Naive thymus-derived CD8-positive, alpha-beta T cell (primary cell): Measurements from ENCODE around the gene CSTF2T. TPM values are rescaled to one million over a fixed set of nuclear protein-coding genes. Genes with fewer than 3 reads are reported as not detected.

Experiments
- ATAC-seq, 2 donors: fragments of 150-1000 bp; cut with Tn5 transposase in 1 of 2; sonication (Bioruptor Pico), chemical (Tn5 transposase) in 1 of 2; 1 replicate in 1 of 2; 2 replicates in 1 of 2; pipeline ENCODE4 v1.10.0; 2021; ENCODE audit warnings: mild to moderate bottlenecking in 2 of 2, moderate library complexity in 2 of 2
- POLR2A ChIA-PET: fragments of 350-600 bp; sonication (Branson Sonifier 250); formaldehyde crosslinking; loops from one replicate; lab custom pipeline; 2021; ENCODE audit warnings: antibody characterized with exemption; lab: Charles Lee
- DNase-seq, 10 donors: peaks; one replicate each; pipeline versions ENCODE4 v3.0.0 to v3.0.0-alpha.2; 2020 to 2022
- H3K27ac Mint-ChIP-seq, 10 donors: one replicate each; pipeline ENCODE4 v1.8.0; 2020 to 2022; ENCODE audit warnings: mild to moderate bottlenecking in 10 of 10, mixed read lengths in 10 of 10, moderate library complexity in 4 of 10, inconsistent platforms in 1 of 10
- H3K27me3 Mint-ChIP-seq, 5 donors: one replicate each; pipeline ENCODE4 v1.8.0; 2021 to 2022; ENCODE audit warnings: mixed read lengths in 5 of 5
- H3K36me3 Mint-ChIP-seq, 3 donors: one replicate each; pipeline ENCODE4 v1.8.0; 2020 to 2022; ENCODE audit warnings: mixed read lengths in 3 of 3, mild to moderate bottlenecking in 2 of 3, inconsistent platforms in 1 of 3
- H3K4me1 Mint-ChIP-seq, 4 donors: one replicate each; pipeline ENCODE4 v1.8.0; 2021 to 2022; ENCODE audit warnings: mixed read lengths in 4 of 4
- H3K4me3 Mint-ChIP-seq, 10 donors: one replicate each; pipeline ENCODE4 v1.8.0; 2020 to 2022; ENCODE audit warnings: mild to moderate bottlenecking in 10 of 10, mixed read lengths in 10 of 10, moderate library complexity in 6 of 10, inconsistent platforms in 1 of 10
- H3K9me3 Mint-ChIP-seq, 9 donors: one replicate each; pipeline ENCODE4 v1.8.0; 2020 to 2022; ENCODE audit warnings: mixed read lengths in 9 of 9, mild to moderate bottlenecking in 3 of 9, inconsistent platforms in 1 of 9, moderate library complexity in 1 of 9
- polyA plus RNA-seq, 3 donors: library from polyadenylated mRNA; unstranded; fragments of 300-500 nt; fragmentation: Illumina TruSeq; gene quantifications; one replicate each; pipeline ENCODE4 v1.2.3, GENCODE V29; 2021
- total RNA-seq, 8 experiments: library from RNA in 2 of 8; stranded (reverse) in 2 of 8; gene quantifications; one replicate each; pipeline ENCODE4 v1.2.3 and lab custom pipeline; 2021 to 2026

Gene CSTF2T
- total and polyA plus RNA-seq, 5 experiments from 2014 or later: 14.0 to 38.4 (median 16.9) TPM

GRCh38 chr10:51667678-51668335 lies 31.6 kb downstream of the CSTF2T start:
- DNase-seq (no peak), ATAC-seq (no peak)
- peaks cover 2 to 15% (median 10%) of the 10 kb centered on the region in 5 donors for H3K27me3 Mint-ChIP-seq
- no peaks in the 10 kb centered on the region for H3K4me1 Mint-ChIP-seq
- H3K36me3 Mint-ChIP-seq: peaks cover 0 to 11% (median 0%) of the 10 kb centered on the region in 3 donors
- H3K4me3 Mint-ChIP-seq: no peak overlapping the region
- peaks cover 0 to 17% (median 10%) of the 10 kb centered on the region in 9 donors for H3K9me3 Mint-ChIP-seq
- POLR2A ChIA-PET: no interaction called here
- no peak overlapping the region for H3K27ac Mint-ChIP-seq

GRCh38 chr10:51666456-51666855 lies 32.9 kb downstream of the CSTF2T start:
- no peak overlapping the region for H3K27ac Mint-ChIP-seq
- no peaks in the 10 kb centered on the region for H3K4me1 Mint-ChIP-seq
- peaks cover 1 to 8% (median 2%) of the 10 kb centered on the region in 5 donors for H3K27me3 Mint-ChIP-seq
- H3K36me3 Mint-ChIP-seq: no peaks in the 10 kb centered on the region
- ATAC-seq (no peak), DNase-seq (no peak)
- no peak overlapping the region for H3K4me3 Mint-ChIP-seq
- peaks cover 0 to 4% (median 0%) of the 10 kb centered on the region in 9 donors for H3K9me3 Mint-ChIP-seq
- POLR2A ChIA-PET: no interaction called here

GRCh38 chr10:51663086-51663485 lies 36.3 kb downstream of the CSTF2T start:
- Mint-ChIP-seq H3K27ac (no peak overlapping the region), H3K4me1 (no peaks in the 10 kb centered on the region), H3K27me3 (peaks cover 0 to 7% (median 4%) of the 10 kb centered on the region in 5 donors), H3K9me3 (no peaks in the 10 kb centered on the region), H3K36me3 (no peaks in the 10 kb centered on the region), H3K4me3 (no peak overlapping the region)
- DNase-seq: no peak
- ATAC-seq: no peak
- POLR2A ChIA-PET: no interaction called here

- H3K9me3 Mint-ChIP-seq: no peaks in the 10 kb centered on the region
- peaks cover 4 to 22% (median 8%) of the 10 kb centered on the region in 5 donors for H3K27me3 Mint-ChIP-seq
- H3K4me1 Mint-ChIP-seq: no peaks in the 10 kb centered on the region
- DNase-seq (no peak), ATAC-seq (no peak)
- no peak overlapping the region for H3K27ac Mint-ChIP-seq
- no peaks in the 10 kb centered on the region for H3K36me3 Mint-ChIP-seq
- H3K4me3 Mint-ChIP-seq: no peak overlapping the region
- POLR2A ChIA-PET: interaction anchor here (0.6 kb wide), 1 partner anchor 20 kb away, joined by 5 read pairs; no protein-coding TSS in a partner anchor
These were observed 40.1 kb downstream of the CSTF2T start for GRCh38 chr10:51659344-51659743.

GRCh38 chr10:51658000-51658399 lies 41.4 kb downstream of the CSTF2T start:
- Mint-ChIP-seq H3K4me1 (no peaks in the 10 kb centered on the region), H3K4me3 (no peak overlapping the region), H3K9me3 (no peaks in the 10 kb centered on the region), H3K27me3 (peaks cover 4 to 22% (median 9%) of the 10 kb centered on the region in 5 donors), H3K36me3 (no peaks in the 10 kb centered on the region), H3K27ac (no peak overlapping the region)
- ATAC-seq (no peak), DNase-seq (no peak)
- POLR2A ChIA-PET: no interaction called here

GRCh38 chr10:51656503-51656902 lies 42.9 kb downstream of the CSTF2T start:
- DNase-seq: no peak
- no peaks in the 10 kb centered on the region for H3K9me3 Mint-ChIP-seq
- POLR2A ChIA-PET: no interaction called here
- no peaks in the 10 kb centered on the region for H3K36me3 Mint-ChIP-seq
- H3K4me1 Mint-ChIP-seq: no peaks in the 10 kb centered on the region
- H3K4me3 Mint-ChIP-seq: no peak overlapping the region
- no peak for ATAC-seq
- H3K27ac Mint-ChIP-seq: no peak overlapping the region
- H3K27me3 Mint-ChIP-seq: peaks cover 4 to 22% (median 9%) of the 10 kb centered on the region in 5 donors

- H3K9me3 Mint-ChIP-seq: no peaks in the 10 kb centered on the region
- DNase-seq (no peak), ATAC-seq (no peak)
- no peak overlapping the region for H3K27ac Mint-ChIP-seq
- no peaks in the 10 kb centered on the region for H3K4me1 Mint-ChIP-seq
- peaks cover 4 to 22% (median 9%) of the 10 kb centered on the region in 5 donors for H3K27me3 Mint-ChIP-seq
- POLR2A ChIA-PET: no interaction called here
- H3K36me3 Mint-ChIP-seq: no peaks in the 10 kb centered on the region
- H3K4me3 Mint-ChIP-seq: no peak overlapping the region
These were observed 44.5 kb downstream of the CSTF2T start for GRCh38 chr10:51654918-51655317.

- Mint-ChIP-seq H3K36me3 (no peaks in the 10 kb centered on the region), H3K4me3 (no peak overlapping the region), H3K4me1 (no peaks in the 10 kb centered on the region), H3K9me3 (no peaks in the 10 kb centered on the region), H3K27me3 (peaks cover 4 to 20% (median 7%) of the 10 kb centered on the region in 5 donors), H3K27ac (no peak overlapping the region)
- DNase-seq (no peak), ATAC-seq (no peak)
- POLR2A ChIA-PET: no interaction called here
These were observed 46.4 kb downstream of the CSTF2T start for GRCh38 chr10:51653025-51653424.

- no peak overlapping the region for H3K27ac Mint-ChIP-seq
- H3K4me1 Mint-ChIP-seq: no peaks in the 10 kb centered on the region
- ATAC-seq (no peak), DNase-seq (no peak)
- H3K36me3 Mint-ChIP-seq: no peaks in the 10 kb centered on the region
- no peak overlapping the region for H3K4me3 Mint-ChIP-seq
- H3K27me3 Mint-ChIP-seq: peaks cover 0 to 5% (median under 1%) of the 10 kb centered on the region in 5 donors
- no peaks in the 10 kb centered on the region for H3K9me3 Mint-ChIP-seq
- POLR2A ChIA-PET: no interaction called here
These were observed 48.3 kb downstream of the CSTF2T start for GRCh38 chr10:51651063-51651462.

GRCh38 chr10:51649064-51649463 lies 50.3 kb downstream of the CSTF2T start:
- Mint-ChIP-seq H3K9me3 (no peaks in the 10 kb centered on the region), H3K4me1 (no peaks in the 10 kb centered on the region), H3K27ac (no peak overlapping the region), H3K27me3 (peaks cover 0 to 11% (median 3%) of the 10 kb centered on the region in 5 donors), H3K4me3 (no peak overlapping the region), H3K36me3 (no peaks in the 10 kb centered on the region)
- no peak for DNase-seq
- POLR2A ChIA-PET: no interaction called here
- no peak for ATAC-seq
